GM18507 (cell line): Measurements from ENCODE around the gene ANTXR1.

Experiments
- DNase-seq: peaks from one replicate; pipeline ENCODE4 v3.0.0; 2011; ENCODE audit warnings: low read depth; ENCODE audit not compliant: insufficient read length; ENCODE audit errors: extremely low spot score
- FAIRE-seq: peaks from 2 replicates; lab custom pipeline; 2011; peaks lifted over from hg19 to GRCh38; lab: Jason Lieb, UNC

Gene ANTXR1

DNA sequence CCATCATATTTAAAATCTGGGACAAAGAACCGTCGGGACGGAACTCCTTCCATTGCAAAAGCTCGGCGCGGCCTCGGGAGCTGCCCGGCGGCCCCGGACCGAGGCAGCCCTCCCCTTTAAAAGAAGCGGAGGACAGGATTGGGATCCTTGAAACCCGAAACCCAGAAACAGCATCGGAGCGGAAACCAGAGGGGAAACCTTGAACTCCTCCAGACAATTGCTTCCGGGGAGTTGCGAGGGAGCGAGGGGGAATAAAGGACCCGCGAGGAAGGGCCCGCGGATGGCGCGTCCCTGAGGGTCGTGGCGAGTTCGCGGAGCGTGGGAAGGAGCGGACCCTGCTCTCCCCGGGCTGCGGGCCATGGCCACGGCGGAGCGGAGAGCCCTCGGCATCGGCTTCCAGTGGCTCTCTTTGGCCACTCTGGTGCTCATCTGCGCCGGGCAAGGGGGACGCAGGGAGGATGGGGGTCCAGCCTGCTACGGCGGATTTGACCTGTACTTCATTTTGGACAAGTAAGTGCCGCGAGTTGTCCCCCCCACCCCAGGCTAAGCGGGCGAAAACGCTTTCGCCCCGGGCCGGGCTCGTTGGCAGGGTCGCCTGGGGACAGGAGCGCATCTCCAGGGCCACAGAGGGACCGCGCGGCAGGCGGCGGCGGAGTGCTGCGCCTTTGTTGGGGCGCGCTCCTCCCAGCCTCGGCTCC, at the start of gene ANTXR1:
Gene ANTXR1 (plus strand): TSS at position 38 of the 698 bp plus-strand sequence. CDS start 321 bp downstream, at position 359.
- FAIRE-seq (no peak), DNase-seq (no peak)

- no peak for DNase-seq
- no peak for FAIRE-seq
These were observed 48.7 kb upstream of the ANTXR1 start for GRCh38 chr2:68964282-68964681.

- DNase-seq: no peak
- FAIRE-seq: no peak
These were observed 44.8 kb upstream of the ANTXR1 start for GRCh38 chr2:68968221-68968620.

DNA sequence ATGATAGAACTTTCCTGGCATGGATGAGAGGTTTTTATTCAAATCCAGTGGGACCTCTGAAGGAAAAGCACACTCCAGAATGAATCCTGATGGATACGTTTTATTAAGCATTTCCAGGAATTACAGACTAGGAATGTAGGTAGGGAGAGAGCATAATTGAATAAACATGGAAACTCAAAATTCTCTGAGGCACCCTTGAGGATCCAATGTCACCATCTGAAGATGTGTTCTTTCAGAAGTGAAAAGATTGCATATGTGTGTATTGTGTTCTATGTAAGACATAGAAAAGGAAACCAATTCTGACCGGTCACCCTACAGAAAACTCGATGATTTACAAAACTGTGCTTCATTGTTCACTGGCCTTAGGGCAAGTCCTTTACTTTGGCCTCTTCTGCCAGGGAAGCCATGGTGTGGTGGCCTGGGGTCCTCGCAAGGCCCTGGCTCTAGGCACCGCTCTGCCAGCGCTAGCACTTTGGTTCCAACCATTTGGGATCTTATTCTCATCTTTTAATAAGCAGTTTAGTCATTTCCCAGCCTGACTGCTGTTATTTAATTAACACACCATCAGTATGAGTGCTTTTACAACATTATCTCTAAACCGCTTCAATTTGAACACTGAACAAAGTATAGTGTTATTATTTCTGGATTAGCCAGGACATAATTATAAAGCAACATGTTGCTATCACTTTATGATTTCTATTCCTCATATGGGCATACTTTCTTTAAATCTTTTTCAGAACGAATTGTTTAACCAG, 43.1 kb upstream of the ANTXR1 start:
- no peak for FAIRE-seq
- DNase-seq: no peak

GRCh38 chr2:68970566-68971265, 42.3 kb upstream of the ANTXR1 start:
- DNase-seq (no peak), FAIRE-seq (no peak)

DNA sequence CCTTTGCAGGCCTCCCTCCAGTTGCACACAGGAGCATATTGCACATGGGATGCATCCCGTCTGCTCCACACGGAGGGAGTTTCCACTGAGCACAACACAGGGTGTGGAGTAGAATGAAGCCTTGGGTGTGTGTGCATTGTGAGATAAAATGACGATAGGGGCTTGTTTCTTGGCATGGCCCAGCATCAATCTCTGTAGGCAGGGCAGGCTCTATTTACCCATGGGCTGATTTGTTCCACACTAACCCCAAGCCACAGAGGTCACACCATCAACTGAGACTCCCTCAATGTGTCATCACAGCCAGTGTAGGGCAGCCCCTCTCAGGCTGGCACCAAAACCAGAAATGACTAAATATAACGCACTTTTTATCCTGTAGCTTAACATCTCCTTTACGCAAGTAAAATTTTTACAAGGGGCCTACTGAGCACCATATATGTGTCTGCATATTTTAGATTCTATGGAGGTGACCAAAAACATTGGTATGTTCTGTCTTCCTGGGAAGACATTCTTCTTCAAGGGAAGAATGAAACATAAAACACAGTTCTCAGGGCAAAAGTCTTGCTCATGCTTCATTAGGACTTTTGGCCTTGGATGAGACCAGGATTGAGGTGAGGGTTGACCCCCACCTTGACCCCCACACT, 41.3 kb upstream of the ANTXR1 start:
- no peak for DNase-seq
- no peak for FAIRE-seq

GRCh38 chr2:68974251-68974650, 38.7 kb upstream of the ANTXR1 start, which contains the start of gene GKN1:
GKN1 (plus strand) TSS chr2:68974636; CDS start chr2:68974678, 42 bp downstream.
- no peak for DNase-seq
- no peak for FAIRE-seq

DNA sequence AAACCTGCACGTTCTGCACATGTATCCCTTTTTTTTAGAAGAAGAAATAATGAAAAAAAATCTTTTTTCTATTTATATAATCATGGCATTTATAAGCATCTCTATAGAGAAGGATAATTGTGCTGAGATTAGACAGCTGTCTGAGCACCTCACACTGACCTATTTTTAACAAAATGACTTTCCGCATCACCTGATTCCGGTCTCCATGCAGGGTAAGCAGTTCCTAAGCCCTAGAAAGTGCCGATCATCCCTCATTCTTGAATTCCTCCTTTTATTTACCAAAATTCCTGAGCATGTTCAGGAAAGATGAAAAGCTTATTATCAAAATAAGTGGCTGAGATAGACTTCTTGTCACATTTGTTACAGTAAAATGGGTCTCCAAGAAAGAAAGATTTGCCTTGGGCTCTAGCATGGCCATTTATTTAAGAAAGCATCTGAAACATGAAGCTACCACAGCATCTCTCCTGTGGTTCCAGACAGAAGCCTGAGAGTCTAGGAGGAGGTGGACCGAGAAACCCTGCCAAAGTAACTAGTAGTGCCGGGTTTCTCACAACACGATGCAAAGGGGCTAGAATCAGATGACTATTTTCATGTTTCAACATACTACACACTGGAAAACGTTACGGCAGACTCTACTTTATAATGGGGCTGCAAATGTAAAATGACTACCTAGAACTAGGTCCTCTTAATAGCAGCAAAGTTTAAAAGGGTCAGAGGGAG, 37.9 kb upstream of the ANTXR1 start:
- FAIRE-seq: no peak
- no peak for DNase-seq

DNA sequence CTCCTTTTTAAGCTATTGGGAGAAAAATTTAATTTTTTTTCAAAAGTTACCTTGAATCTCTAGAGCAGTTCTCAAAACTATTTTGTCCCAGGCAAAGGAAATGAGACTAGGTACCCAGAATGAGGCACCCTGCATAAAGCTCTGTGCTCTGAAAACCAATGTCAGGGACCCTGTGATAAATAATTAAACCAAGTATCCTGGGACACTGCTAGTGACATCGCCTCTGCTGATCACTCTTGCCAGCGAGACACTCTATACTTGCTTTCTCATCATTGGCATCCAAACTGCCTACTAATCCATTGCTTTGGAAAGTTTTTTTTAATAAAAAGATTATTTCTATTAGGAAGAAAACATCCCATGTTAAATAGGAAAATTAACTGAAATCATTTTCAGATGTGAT, 37.1 kb upstream of the ANTXR1 start:
- DNase-seq (no peak), FAIRE-seq (no peak)

DNA sequence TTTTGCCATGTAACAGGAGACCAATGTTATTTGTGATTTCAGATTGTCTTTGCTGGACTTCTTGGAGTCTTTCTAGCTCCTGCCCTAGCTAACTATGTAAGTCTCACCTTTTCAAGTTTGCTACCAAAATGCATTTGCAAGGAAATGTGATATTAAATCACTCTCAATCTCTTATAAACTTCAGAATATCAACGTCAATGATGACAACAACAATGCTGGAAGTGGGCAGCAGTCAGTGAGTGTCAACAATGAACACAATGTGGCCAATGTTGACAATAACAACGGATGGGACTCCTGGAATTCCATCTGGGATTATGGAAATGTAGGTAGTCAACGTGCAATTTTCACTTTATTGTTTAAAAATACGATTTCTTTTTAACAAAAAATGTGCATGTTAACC, 35.5 kb upstream of the ANTXR1 start:
- DNase-seq (no peak), FAIRE-seq (no peak)

DNA sequence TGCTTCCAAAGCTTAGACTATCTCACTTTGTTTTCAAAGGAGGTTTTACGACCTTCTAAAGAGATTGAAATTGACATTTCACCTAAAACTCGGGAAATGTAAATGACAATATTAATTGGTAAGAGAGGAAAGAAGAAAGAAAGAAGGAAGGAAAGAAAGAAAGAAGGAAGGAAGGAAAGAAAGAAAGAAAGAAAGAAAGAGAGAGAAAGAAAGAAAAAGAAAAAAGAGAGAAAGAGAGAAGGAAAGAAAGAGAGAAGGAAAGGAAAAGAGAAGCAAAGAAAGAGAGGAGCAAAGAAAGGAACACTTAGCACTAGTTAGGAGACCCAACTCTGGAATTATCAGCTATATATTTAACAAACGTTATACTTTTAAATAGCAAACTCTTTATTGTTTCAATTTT, 34.9 kb upstream of the ANTXR1 start:
- DNase-seq: no peak

GRCh38 chr2:68980956-68981355, 32.0 kb upstream of the ANTXR1 start:
- FAIRE-seq: no peak
- DNase-seq: no peak

More for the DNA sequence above, 34.9 kb upstream of the ANTXR1 start:
- no peak for FAIRE-seq

DNA sequence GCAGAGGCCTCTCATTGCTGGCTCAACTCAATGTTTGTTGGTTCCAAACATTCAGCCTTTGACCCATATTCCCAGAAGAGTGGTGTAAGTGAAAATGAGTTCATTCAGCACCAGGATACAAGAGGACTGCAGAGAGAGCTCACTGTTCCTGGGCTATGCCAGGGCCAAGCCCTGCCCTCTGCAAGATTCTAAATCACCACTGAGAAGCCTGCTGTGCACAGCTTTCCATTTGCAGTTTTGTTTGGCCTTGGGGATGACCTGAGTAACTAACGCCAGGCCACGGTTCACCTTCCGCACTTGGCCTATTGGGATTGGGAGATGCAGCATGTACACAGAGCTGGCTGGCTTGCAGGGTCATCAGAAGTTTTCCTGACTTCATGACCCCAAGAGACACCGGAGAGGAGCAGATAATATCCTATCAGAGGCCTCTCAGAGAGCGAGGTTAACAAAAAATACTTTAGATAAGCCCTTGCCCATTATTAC, 25.9 kb upstream of the ANTXR1 start:
- no peak for DNase-seq
- no peak for FAIRE-seq

- FAIRE-seq (no peak), DNase-seq (no peak)
These were observed 23.9 kb upstream of the ANTXR1 start for GRCh38 chr2:68989035-68989434.

GRCh38 chr2:68992341-68992740, 20.6 kb upstream of the ANTXR1 start:
- DNase-seq (no peak), FAIRE-seq (no peak)

- FAIRE-seq (no peak), DNase-seq (no peak)
These were observed 20.0 kb upstream of the ANTXR1 start for GRCh38 chr2:68992933-68993332.

- FAIRE-seq: no peak
These were observed 19.3 kb upstream of the ANTXR1 start for GRCh38 chr2:68993660-68994059.

DNA sequence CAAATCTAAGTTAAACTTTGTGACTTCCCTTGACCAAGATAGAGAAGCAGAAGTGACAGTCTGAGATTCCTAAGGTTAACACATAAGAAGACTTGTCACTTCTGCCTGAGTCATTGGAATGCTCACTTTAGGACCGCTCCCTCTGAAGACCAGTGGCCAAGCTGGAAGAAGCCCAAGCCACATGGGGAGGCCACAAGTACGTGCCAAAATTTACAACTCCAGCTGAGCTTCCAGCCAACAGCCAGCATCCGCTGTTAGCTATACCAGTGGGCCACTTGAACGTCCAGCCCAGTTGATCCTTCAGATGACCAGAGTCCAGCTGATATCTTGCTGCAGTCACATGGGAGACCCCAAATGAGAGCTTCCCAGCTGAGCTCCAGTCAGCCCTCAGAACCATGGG, 18.1 kb upstream of the ANTXR1 start:
- FAIRE-seq: no peak
- DNase-seq: no peak

More at GRCh38 chr2:68993660-68994059, 19.3 kb upstream of the ANTXR1 start:
- no peak for DNase-seq

DNA sequence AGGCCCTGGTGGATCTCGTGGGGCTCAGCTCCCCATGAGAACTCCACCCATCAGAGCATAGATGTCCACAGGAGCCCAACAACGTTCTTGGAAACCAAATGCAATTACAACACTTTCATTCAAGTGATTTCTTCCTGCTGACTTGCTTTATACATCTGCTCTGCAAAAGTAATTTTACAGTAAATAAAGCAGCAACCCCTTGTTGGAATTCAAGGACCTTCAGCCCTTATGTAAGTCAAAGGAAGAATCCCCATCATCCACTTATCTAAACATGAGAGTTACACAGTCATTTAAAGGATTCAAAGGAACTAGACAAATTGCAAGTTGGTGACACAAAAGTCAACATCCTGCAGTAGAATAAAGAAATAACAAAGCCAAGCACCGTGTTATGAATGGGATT, 17.1 kb upstream of the ANTXR1 start:
- no peak for FAIRE-seq
- DNase-seq: no peak
